K562 (cell line): Measurements from ENCODE around the gene HIVEP3. TPM values are rescaled to one million over a fixed set of nuclear protein-coding genes. Genes with fewer than 3 reads are reported as not detected.

ENCODE experiments used
- CCAR2 ChIP-seq: fragments of 200-400 bp; formaldehyde crosslinking; IDR thresholded peaks from 2 replicates; pipeline ENCODE4 v1.6.1; 2017; ENCODE audit warnings: mild to moderate bottlenecking, low read depth, low read length
- HMGXB4 ChIP-seq: sonication (generic); formaldehyde crosslinking; IDR thresholded peaks from 2 replicates; pipeline ENCODE4 v1.8.1; 2023; ENCODE audit warnings: mild to moderate bottlenecking, missing genetic modification reagents
- MGA ChIP-seq: fragments of 450-650 bp; IDR thresholded peaks from 2 replicates; pipeline ENCODE4 v1.6.1; 2016; ENCODE audit warnings: mild to moderate bottlenecking, moderate library complexity
- MXD1 ChIP-seq: fragments of 250-450 bp; sonication (Bioruptor Pico); IDR thresholded peaks from 2 replicates; pipeline ENCODE4 v1.8.0; 2021; ENCODE audit warnings: borderline replicate concordance, mild to moderate bottlenecking, moderate library complexity; ENCODE audit not compliant: poor library complexity, severe bottlenecking
- RBM39 ChIP-seq: fragments of 200-400 bp; formaldehyde crosslinking; optimal IDR thresholded peaks from 2 replicates; pipeline ENCODE3; 2018; ENCODE audit warnings: low read depth, low read length
- polyA plus RNA-seq, 8 experiments: library from polyadenylated mRNA; depleted of rRNA in 4 of 8; stranded (reverse) in 5 of 8; unstranded in 3 of 8; fragments of >200 nt; fragmentation: Nextera tagmentation in 2 of 8; fragmentation: Illumina TruSeq in 1 of 8; extraction: Ambion mirVana in 2 of 8; extraction: Trizol in 1 of 8; gene quantifications; 2 replicates each; pipeline versions ENCODE4 v1.2.1 to v1.2.3, GENCODE V29; 2011 to 2014; ENCODE audit warnings: inconsistent platforms in 1 of 8, missing spikeins in 1 of 8
- total RNA-seq, 7 experiments: library from RNA; depleted of rRNA in 6 of 7; stranded (reverse); fragments of >200 nt in 6 of 7; fragmentation: Illumina TruSeq in 2 of 7; extraction: Trizol in 2 of 7; gene quantifications; 2 replicates each; pipeline versions ENCODE4 v1.2.1 to v1.2.3, GENCODE V29; 2011 to 2021; ENCODE audit warnings: low replicate concordance in 1 of 7

HIVEP3 gene
- total and polyA plus RNA-seq, 9 of the 15 experiments (the other 6 are each of a cell fraction or from before 2014, with no cell fraction given) = 0.09 to 0.58 (median 0.34) TPM; not detected in 1

GRCh38 chr1:41784531-41785274, 134.0 kb downstream of the HIVEP3 start (continued):
- TF ChIP-seq MGA (no peak), MXD1 (CRISPR knock-in tag) (no peak), RBM39 (no peak), HMGXB4 (CRISPR knock-in tag) (no peak), CCAR2 (no peak)
